ACC112 (cell line): ENCODE results near the gene CFAP46.
"Not testable (repeated sequence)": the region's sequence is repeated elsewhere in the genome, so short reads cannot be mapped to it uniquely, and the experiment has no call there.

ENCODE experiments used
- H2AFZ ChIP-seq: fragments of 200-600 bp; sonication (generic); one replicate; pipeline ENCODE4 v1.6.0; 2017; ENCODE audit warnings: antibody characterized with exemption, low read length; ENCODE audit not compliant: unreplicated experiment
- H3K27ac ChIP-seq: fragments of 200-600 bp; sonication (generic); 2 replicates; pipeline ENCODE4 v1.5.1; 2014; ENCODE audit warnings: low read depth, mild to moderate bottlenecking, antibody characterized with exemption, low read length, moderate library complexity
- H3K27me3 ChIP-seq: fragments of 200-600 bp; sonication (generic); 2 replicates; pipeline ENCODE4 v1.6.1; 2014; ENCODE audit warnings: mild to moderate bottlenecking, antibody characterized with exemption, low read length, moderate library complexity, mixed read lengths; ENCODE audit not compliant: insufficient read depth
- H3K36me3 ChIP-seq: fragments of 200-600 bp; sonication (generic); 2 replicates; pipeline ENCODE4 v1.6.1; 2016; ENCODE audit warnings: mild to moderate bottlenecking, antibody characterized with exemption, low read length, moderate library complexity, mixed read lengths; ENCODE audit not compliant: insufficient read depth
- H3K4me1 ChIP-seq: fragments of 200-600 bp; sonication (generic); one replicate; pipeline ENCODE4 v1.6.1; 2016; ENCODE audit warnings: low read length, mixed read lengths; ENCODE audit not compliant: insufficient read depth, unreplicated experiment, control insufficient read depth
- H3K4me3 ChIP-seq: fragments of 200-600 bp; sonication (generic); 2 replicates; pipeline ENCODE4 v1.5.1; 2014; ENCODE audit warnings: mild to moderate bottlenecking, low read depth, low read length
- H3K79me2 ChIP-seq: fragments of 200-600 bp; sonication (generic); one replicate; pipeline ENCODE4 v1.6.0; 2016; ENCODE audit warnings: low read length; ENCODE audit not compliant: control insufficient read depth, unreplicated experiment, insufficient read depth

The CFAP46 gene

DNA sequence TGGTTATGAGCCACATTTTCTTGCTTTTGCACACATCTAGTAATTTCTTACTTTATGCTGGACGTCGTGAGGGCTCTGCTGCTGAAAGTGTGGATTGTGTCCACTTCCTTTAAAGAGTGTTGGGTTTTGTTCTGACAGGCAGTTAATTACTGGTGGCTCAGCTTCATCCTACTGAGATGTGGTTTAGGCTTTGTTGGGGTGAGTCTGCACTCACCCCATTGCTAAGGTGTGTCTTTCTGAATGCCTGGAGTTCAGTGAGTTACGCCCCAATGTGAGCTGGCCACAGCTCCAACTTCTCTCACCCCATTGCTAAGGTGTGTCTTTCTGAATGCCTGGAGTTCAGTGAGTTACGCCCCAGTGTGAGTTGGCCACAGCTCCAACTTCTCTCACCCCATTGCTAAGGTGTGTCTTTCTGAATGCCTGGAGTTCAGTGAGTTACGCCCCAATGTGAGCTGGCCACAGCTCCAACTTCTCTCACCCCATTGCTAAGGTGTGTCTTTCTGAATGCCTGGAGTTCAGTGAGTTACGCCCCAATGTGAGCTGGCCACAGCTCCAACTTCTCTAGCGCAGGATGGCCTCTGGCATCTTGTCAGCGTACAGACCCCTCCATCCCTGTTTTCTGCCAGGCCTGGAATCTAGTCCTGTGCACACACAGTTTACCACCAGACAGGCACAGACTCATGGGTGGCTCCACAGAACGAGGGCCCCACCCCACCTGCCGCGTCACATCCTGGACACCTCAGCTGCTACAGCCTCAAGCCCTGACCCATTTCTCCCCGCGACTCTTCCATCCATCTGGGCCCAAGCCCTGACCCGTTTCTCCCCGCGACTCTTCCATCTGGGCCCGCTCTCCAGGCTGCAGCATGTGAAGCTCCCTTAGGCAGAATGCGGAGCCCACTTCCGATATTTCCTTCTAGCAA is 39.5 kb downstream of the CFAP46 start:
- H3K27me3 ChIP-seq: peaks cover 25% of the 10 kb centered on the region; the same call in 1 of the 2 replicates
- not testable (repeated sequence) for H3K4me3 ChIP-seq, H3K4me1 ChIP-seq, H2AFZ ChIP-seq, H3K27ac ChIP-seq, H3K36me3 ChIP-seq, H3K79me2 ChIP-seq

DNA sequence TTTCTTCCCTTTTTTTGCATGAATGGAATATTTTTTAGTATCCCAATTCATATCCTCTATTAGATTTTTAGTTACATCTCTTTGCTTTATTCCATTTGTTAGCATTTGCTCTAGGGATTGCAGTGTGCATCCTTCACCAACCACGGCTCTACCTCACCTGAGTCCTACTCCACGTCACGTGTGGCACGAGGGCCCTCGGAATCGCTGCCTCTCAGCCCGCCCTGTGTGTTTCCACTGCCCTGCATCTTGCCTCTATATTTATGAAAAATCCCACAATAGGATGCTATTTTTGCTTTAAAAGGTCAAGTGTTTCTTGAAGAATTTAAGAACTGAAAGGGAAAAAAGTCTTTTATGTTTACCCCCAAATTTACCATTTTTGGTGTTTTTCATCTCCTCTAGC is 41.0 kb downstream of the CFAP46 start:
- Histone ChIP-seq H2AFZ (no peak overlapping the region), H3K27me3 (peaks cover 36% of the 10 kb centered on the region), H3K79me2 (no peaks in the 10 kb centered on the region), H3K27ac (no peak overlapping the region), H3K4me1 (no peaks in the 10 kb centered on the region), H3K36me3 (no peaks in the 10 kb centered on the region), H3K4me3 (no peak overlapping the region)

DNA sequence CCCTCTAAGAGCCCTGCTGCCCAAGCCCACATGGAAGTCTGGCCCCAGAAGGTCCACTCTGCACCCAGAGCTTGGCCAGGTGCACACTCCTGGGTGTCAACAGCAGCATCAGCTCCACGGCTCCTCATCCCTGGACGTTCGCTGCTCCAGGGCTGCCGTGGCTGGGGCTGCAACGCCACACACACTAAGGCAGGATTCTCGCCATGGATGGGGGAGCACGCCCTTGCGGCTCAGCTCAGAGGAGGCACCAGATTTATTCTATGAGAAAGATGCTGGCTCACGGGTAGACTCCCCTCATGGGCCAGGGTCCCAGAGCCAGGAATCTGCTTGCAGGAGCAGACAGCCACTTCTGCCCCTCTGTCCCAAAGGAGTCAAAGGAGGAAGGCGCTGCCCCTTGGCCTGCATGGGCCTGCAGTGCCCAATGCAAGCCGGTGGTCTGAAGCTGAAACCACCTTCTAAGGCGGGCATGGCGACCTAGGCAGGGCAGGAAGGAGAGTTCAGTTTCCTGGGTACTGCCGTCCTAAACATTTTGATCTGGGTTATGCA is 42.1 kb downstream of the CFAP46 start:
- Histone ChIP-seq H3K79me2 (no peaks in the 10 kb centered on the region), H3K4me1 (no peaks in the 10 kb centered on the region), H3K27ac (no peak overlapping the region), H3K36me3 (no peaks in the 10 kb centered on the region), H2AFZ (no peak overlapping the region), H3K27me3 (peaks cover 44% of the 10 kb centered on the region), H3K4me3 (no peak overlapping the region)

DNA sequence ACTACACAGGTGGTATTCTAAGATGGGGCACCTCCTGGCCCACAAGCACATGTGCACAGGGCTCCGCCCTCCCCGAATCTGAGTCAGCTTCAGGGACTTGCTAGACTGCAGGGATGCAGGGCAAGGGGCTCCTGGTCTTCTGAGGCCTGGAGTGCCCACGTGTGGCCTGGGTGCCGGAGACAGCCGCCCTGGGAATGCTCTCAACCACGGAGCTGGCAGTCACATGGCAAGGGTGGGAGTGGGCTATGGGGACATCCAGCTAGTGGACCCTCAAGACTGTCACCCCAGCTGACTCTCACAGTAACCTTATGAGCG is 42.7 kb downstream of the CFAP46 start:
- Histone ChIP-seq H3K4me1 (no peaks in the 10 kb centered on the region), H3K36me3 (no peaks in the 10 kb centered on the region)

DNA sequence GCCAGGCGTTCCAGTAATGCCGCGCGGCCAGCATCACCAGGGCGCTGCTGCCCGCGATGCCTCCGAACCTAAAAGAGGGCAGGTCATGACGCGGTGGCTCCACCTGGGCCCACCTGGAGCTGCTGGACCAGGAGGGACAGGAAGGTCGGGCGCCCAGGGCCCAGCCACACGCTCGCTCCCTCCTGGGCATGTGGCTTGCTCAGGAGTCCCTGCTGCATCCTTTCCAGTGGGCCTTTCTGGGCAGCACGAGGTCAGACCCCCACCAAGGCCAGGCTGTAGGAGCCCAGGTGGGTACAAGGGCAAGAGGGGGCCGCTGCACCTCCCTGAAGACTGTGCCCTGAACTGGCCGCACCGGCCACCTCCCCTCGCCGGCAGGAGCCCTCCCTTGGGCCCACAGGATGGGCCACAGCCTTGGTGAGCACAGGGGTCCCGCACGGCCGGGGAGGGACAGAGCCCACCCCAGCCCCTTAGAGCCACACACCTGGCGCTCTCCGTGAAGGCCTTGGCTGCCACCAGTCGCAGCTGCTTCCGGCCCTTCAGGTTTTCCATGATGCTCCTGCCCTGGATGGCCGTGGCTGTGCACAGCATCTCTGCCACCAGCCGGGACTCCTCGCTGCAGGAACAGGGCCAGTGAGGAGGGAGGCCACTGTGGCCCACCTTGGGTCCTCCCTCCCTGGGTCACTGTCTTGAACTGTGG is 43.2 kb downstream of the CFAP46 start:
- Histone ChIP-seq H3K36me3 (no peaks in the 10 kb centered on the region), H3K27ac (no peak overlapping the region), H2AFZ (no peak overlapping the region), H3K4me1 (no peaks in the 10 kb centered on the region), H3K79me2 (no peaks in the 10 kb centered on the region), H3K27me3 (peaks cover 55% of the 10 kb centered on the region), H3K4me3 (no peak overlapping the region)

More for the DNA sequence above, 42.7 kb downstream of the CFAP46 start:
- Histone ChIP-seq H3K4me3 (no peak overlapping the region), H3K27ac (no peak overlapping the region), H2AFZ (no peak overlapping the region), H3K79me2 (no peaks in the 10 kb centered on the region), H3K27me3 (peaks cover 50% of the 10 kb centered on the region)

DNA sequence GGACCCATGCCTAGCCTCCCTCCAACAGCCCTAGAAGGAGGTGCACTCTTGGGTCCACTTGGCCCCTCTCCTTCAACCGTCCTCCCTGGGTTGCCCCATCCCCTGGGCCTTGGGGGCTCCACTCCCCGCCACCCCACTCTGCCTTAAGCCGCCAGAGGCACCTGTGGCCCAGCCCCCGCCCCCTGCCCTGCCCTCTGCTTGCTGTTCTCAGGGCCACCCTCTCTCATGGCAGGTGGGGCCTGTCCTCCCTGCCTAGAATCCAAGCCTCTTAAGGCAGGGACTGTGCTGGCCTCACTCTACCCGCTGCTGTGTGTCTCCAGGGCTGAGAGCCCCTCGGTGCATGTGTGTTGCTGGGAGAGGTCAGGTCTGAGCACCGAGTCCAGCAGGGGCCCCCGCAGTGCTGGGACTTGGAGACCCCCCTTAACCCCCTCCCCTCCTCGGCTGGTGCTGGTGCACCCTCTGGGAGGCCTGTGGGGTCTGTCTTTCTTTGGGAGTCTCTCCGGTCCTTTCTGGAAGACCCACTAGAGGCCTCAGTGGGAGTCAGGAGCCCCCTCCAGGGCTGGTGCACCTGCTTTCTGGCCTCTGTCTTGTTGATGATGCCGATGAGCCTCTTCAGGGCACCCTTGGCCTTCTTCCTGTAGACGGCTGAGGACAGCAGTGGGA is 43.8 kb downstream of the CFAP46 start:
- Histone ChIP-seq H3K79me2 (no peaks in the 10 kb centered on the region), H3K4me3 (no peak overlapping the region), H3K36me3 (no peaks in the 10 kb centered on the region), H3K4me1 (no peaks in the 10 kb centered on the region), H2AFZ (no peak overlapping the region), H3K27me3 (peaks cover 62% of the 10 kb centered on the region), H3K27ac (no peak overlapping the region)

DNA sequence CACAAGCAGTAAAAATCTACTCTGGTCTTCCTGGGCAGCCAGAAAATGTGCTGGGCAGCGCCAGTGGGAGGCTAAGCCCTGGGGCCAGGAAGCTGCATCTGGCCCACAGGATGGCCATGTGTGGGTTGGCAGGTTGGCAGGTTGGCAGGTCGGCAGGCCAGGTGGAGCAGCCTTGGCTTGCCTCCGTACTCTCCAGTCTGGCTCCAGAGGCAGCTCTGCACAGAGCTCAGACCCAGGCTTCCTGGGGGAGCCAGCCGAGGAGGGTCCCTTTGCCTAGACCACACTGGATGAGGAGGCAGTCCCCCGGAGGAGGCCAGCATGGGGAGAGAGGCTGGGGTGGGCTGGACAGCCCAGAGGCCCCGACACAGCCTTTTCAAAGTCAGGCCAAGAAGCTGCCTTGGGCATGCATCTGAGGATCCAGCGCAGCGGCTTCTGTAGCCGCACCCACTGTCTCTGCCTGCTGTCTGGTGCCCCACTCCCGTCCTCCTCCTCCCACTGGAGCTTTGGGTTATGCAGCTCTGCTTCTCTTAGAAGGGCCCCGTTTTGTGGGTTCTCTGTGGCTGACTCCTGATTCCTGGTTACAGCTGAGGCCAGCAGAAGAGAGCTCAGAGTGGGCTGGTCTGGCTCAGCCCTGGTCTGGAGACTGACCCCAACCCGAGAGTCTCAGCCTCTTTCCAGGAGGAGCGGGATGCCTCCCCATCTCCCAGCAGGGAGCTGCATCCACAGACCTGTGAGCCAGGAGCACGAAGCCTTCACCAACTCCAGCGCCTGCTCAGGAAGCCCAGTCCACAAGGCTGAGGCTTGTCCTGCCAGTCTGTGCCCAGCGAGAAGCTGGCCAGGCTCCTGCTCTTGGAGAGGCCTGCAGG is 44.6 kb downstream of the CFAP46 start:
- H3K36me3 ChIP-seq: no peaks in the 10 kb centered on the region
- H3K79me2 ChIP-seq: no peaks in the 10 kb centered on the region
- no peaks in the 10 kb centered on the region for H3K4me1 ChIP-seq
- H3K4me3 ChIP-seq: no peak overlapping the region
- no peak overlapping the region for H2AFZ ChIP-seq
- no peak overlapping the region for H3K27ac ChIP-seq
- H3K27me3 ChIP-seq: peaks cover 70% of the 10 kb centered on the region

DNA sequence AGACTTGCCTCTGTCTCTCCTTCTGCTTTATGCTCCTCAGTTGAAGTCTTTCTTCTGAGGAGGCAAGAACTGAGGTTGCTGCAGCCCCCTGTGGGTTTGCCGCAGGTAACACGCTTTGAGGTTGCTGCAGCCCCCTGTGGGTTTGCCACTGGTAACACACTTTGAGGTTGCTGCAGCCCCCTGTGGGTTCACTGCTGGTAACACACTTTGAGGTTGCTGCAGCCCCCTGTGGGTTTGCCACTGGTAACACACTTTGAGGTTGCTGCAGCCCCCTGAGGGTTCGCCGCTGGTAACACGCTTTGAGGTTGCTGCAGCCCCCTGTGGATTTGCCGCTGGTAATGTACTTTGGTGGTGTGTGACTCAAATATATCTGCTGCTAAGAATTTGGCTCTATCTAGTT is 48.6 kb downstream of the CFAP46 start:
- H2AFZ ChIP-seq, H3K27ac ChIP-seq, H3K4me3 ChIP-seq, H3K4me1 ChIP-seq, H3K36me3 ChIP-seq, H3K79me2 ChIP-seq: not testable (repeated sequence)
- peaks cover 83% of the 10 kb centered on the region for H3K27me3 ChIP-seq

DNA sequence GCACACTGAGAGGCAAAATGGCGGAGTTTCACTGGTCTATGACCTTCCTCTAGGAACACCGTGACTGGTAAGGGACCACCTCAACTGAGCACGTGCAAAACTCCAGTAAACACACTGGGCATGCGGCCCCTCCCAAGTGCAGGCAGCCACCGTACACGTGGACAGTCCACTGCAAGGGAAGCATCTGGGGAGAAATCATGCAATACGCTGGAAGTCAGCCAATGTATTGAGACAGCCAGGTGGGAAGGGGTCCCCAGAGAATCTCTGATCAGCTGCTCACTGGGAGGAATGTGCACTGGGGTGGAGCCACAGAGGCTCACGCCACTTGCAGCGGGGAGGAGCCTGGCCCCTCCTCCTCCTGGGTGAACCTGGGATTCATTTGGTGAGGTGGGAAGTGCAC is 49.3 kb downstream of the CFAP46 start:
- H2AFZ ChIP-seq: no peak overlapping the region
- H3K27me3 ChIP-seq: peaks cover 81% of the 10 kb centered on the region
- no peaks in the 10 kb centered on the region for H3K4me1 ChIP-seq

DNA sequence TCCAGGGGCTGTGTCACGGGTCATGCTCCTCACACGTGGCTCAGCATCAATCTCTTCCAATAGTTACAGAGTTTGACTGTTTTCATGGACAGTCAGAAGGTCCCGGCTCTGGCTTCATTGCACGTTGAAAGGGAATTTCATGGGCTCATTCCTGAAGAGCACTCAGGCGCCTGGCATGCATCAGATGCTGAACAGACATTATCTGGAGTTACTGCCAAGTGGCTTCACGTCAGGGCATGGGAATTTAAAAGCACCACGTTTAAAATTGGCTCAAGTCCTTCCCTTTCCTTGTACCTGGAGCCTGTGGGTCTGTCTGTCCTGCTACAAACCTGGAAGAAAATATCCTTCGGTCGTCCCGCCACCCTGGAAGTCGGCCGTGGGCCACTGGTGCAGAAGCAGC is 50.4 kb downstream of the CFAP46 start:
- Histone ChIP-seq H3K27ac (no peak overlapping the region), H2AFZ (no peak overlapping the region), H3K27me3 (peaks cover 76% of the 10 kb centered on the region), H3K4me3 (no peak overlapping the region), H3K79me2 (no peaks in the 10 kb centered on the region), H3K36me3 (no peaks in the 10 kb centered on the region), H3K4me1 (no peaks in the 10 kb centered on the region)

More for the DNA sequence above, 49.3 kb downstream of the CFAP46 start:
- no peak overlapping the region for H3K4me3 ChIP-seq
- H3K36me3 ChIP-seq: no peaks in the 10 kb centered on the region
- no peak overlapping the region for H3K27ac ChIP-seq
- H3K79me2 ChIP-seq: no peaks in the 10 kb centered on the region
